Measurements from ENCODE around the gene LIN7A.

The LIN7A gene

DNA sequence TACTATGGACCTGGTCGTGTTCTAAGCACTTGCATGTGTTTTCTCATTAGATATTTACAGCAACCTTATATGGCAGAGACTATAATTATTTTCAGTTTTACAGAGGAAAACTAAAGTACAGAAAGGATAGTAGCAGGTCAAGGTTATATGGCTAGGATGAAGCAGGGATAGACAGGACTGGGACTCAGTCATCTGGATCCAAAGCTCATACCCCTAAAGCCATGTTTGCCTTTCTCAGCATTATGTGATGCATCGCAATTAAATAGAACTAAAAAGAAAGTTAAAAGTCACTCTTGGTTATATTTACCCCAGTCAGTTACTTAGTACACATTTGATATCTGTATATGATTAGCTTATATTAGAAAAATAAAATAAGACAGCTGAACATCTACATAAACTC, 13.3 kb downstream of the LIN7A start:
- H3K36me3 ChIP-seq (ENCODE audit: control insufficient read depth, insufficient read depth, low read length): no peaks in the 10 kb centered on the region

DNA sequence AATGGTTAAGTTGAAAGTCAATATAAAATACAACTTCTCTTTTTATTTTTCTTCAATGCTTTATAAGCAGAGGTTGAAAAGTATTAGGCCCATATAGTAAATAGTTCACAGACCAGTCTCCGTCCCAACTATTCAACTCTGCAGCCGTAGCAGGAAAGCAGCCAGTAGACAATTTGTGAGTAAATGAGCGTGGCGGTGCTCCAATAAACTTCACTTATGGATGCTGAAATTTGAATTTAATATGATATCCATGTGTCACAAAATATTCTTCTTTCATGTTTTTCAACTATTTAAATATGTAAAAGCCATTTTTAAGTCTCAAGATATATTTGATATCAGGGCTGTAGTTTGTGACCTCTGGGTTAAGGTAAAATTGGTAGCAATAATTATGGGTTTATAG, 17.7 kb downstream of the LIN7A start:
- Histone ChIP-seq H3K27me3 (ENCODE audit: control insufficient read depth, insufficient read depth, low read length) (no peaks in the 10 kb centered on the region), H3K4me1 (ENCODE audit: control insufficient read depth, insufficient read depth, low read length) (no peaks in the 10 kb centered on the region), H3K9me3 (ENCODE audit: control insufficient read depth, insufficient read depth, low read length) (no peaks in the 10 kb centered on the region), H3K36me3 (ENCODE audit: control insufficient read depth, insufficient read depth, low read length) (no peaks in the 10 kb centered on the region), H3K4me3 (ENCODE audit: low read length) (no peak overlapping the region), H3K27ac (ENCODE audit: low read length) (no peak overlapping the region)
- WGBS (ENCODE audit: insufficient coverage, insufficient read length): no CpG with 5 or more reads among the region's 4 CpGs
- no peak for DNase-seq (ENCODE audit: low read depth, low spot score)

More for the DNA sequence above, 13.3 kb downstream of the LIN7A start:
- no peaks in the 10 kb centered on the region for H3K27me3 ChIP-seq (ENCODE audit: control insufficient read depth, insufficient read depth, low read length)
- H3K4me3 ChIP-seq (ENCODE audit: low read length): no peak overlapping the region
- no peaks in the 10 kb centered on the region for H3K4me1 ChIP-seq (ENCODE audit: control insufficient read depth, insufficient read depth, low read length)
- H3K9me3 ChIP-seq (ENCODE audit: control insufficient read depth, insufficient read depth, low read length): no peaks in the 10 kb centered on the region
- H3K27ac ChIP-seq (ENCODE audit: low read length): no peak overlapping the region
- no CpG with 5 or more reads among the region's 2 CpGs for WGBS (ENCODE audit: insufficient coverage, insufficient read length)
- DNase-seq (ENCODE audit: low read depth, low spot score): no peak

DNA sequence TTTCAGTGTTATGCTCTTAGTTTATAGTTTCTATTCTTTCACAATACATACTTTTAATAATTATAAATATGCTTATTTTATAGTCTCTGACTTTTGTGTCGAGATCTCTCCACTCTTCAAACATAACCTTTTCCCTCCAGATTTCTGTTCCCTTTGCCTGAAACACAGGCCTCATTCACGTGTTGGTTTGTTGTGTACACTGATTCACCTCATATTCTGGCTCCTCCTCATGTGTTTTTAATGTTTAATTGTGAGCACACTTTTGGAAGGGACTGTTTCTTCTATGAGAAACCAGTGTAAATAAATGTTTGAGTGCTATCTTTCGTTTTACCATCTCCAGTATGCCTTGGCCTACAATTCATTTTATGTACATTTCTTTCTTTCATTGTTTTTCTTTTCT, 20.1 kb downstream of the LIN7A start:
- no CpG with 5 or more reads among the region's 3 CpGs for WGBS (ENCODE audit: insufficient coverage, insufficient read length)
- H3K36me3 ChIP-seq (ENCODE audit: control insufficient read depth, insufficient read depth, low read length): no peaks in the 10 kb centered on the region
- no peak overlapping the region for H3K27ac ChIP-seq (ENCODE audit: low read length)
- no peak overlapping the region for H3K4me3 ChIP-seq (ENCODE audit: low read length)
- H3K27me3 ChIP-seq (ENCODE audit: control insufficient read depth, insufficient read depth, low read length): no peaks in the 10 kb centered on the region
- H3K4me1 ChIP-seq (ENCODE audit: control insufficient read depth, insufficient read depth, low read length): no peaks in the 10 kb centered on the region
- no peak for DNase-seq (ENCODE audit: low read depth, low spot score)
- no peaks in the 10 kb centered on the region for H3K9me3 ChIP-seq (ENCODE audit: control insufficient read depth, insufficient read depth, low read length)

DNA sequence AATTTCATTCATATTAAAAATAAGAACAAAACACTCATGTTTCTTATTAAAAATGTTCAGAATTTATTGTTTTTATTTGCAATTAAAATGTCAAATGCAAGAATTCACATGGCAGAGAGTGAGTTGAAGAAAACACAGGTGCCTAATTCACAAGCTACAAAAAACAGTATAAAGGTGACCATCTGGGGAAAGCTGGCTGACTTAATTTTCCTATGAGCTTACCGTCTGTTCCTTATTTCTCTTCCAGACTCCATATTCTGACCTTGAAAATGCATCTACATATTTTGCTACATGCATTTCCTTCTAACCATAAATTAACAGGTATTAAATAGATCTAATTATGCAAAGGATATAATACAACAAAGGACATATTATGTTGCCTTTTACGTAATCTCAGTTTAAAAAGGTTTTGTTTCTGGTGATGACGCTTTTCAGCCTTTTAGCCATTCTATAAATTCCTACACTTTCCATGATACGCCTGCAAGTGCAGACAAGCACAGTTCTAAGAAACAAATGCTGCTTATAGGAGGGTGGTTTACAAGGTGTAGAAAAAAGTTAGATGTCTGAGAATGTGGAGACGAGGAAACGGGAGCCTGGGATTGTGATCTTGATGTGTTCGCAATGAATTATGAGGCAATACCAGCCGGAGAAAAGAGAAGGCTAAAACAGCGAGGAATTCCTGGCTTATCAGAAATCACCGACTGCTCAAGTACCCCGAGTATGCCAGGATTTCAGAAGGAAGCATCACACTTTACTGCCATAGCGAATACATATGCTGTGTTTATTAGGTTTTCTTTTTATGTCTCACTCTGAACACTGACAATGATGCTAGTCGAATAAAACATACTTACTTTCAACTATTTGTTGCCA, 24.6 kb downstream of the LIN7A start:
- no CpG with 5 or more reads among the region's 13 CpGs for WGBS (ENCODE audit: insufficient coverage, insufficient read length)
- Histone ChIP-seq H3K9me3 (ENCODE audit: control insufficient read depth, insufficient read depth, low read length) (no peaks in the 10 kb centered on the region), H3K4me1 (ENCODE audit: control insufficient read depth, insufficient read depth, low read length) (no peaks in the 10 kb centered on the region)

DNA sequence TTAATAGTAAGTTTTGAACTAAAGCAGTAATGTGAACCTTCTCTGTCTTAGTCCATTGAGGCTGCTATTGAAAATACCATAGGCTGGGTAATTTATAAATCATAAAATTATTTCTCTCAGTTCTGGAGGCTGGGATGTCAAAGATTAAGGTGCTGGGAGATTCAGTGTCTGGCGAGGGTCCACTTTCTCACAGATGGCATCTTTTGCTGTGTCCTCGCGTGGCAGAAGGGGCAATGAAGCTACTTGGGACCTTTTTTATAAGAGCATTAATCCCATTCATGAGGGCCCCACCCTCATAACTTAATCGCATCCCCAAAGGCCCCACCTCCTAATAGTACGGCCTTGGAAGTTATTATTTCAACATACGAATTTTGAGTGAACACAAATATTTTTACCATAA, 28.4 kb downstream of the LIN7A start:
- H3K9me3 ChIP-seq (ENCODE audit: control insufficient read depth, insufficient read depth, low read length): no peaks in the 10 kb centered on the region
- peaks cover 1% of the 10 kb centered on the region; the same call in 1 of the 2 replicates for H3K27me3 ChIP-seq (ENCODE audit: control insufficient read depth, insufficient read depth, low read length)
- WGBS (ENCODE audit: insufficient coverage, insufficient read length): no CpG with 5 or more reads among the region's 6 CpGs
- H3K4me3 ChIP-seq (ENCODE audit: low read length): no peak overlapping the region
- no peak for DNase-seq (ENCODE audit: low read depth, low spot score)
- no peak overlapping the region for H3K27ac ChIP-seq (ENCODE audit: low read length)
- H3K4me1 ChIP-seq (ENCODE audit: control insufficient read depth, insufficient read depth, low read length): no peaks in the 10 kb centered on the region
- H3K36me3 ChIP-seq (ENCODE audit: control insufficient read depth, insufficient read depth, low read length): no peaks in the 10 kb centered on the region

More for the DNA sequence above, 24.6 kb downstream of the LIN7A start:
- H3K27ac ChIP-seq (ENCODE audit: low read length): no peak overlapping the region
- no peak for DNase-seq (ENCODE audit: low read depth, low spot score)
- no peak overlapping the region for H3K4me3 ChIP-seq (ENCODE audit: low read length)
- H3K36me3 ChIP-seq (ENCODE audit: control insufficient read depth, insufficient read depth, low read length): no peaks in the 10 kb centered on the region
- no peaks in the 10 kb centered on the region for H3K27me3 ChIP-seq (ENCODE audit: control insufficient read depth, insufficient read depth, low read length)

DNA sequence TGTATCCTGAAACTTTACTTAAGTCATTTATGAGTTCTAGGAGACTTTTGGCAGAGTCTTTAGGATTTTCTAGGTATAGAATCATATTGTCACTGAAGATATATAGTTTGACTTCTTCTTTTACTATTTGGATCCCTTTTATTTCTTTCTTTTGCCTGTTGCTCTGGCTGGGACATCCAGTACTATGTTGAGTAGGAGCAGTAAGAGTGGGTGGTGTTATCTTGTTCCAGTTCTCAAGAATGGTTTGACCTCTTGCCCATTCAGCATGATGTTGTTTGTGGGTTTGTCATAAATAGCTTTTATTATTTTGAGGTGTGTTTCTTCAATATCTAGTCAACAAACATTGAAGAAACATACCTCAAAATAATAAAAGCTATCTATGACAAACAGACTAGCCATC, 35.0 kb downstream of the LIN7A start:
- Histone ChIP-seq H3K36me3 (ENCODE audit: control insufficient read depth, insufficient read depth, low read length) (no peaks in the 10 kb centered on the region), H3K27me3 (ENCODE audit: control insufficient read depth, insufficient read depth, low read length) (peaks cover 1% of the 10 kb centered on the region; the same call in 1 of the 2 replicates), H3K4me3 (ENCODE audit: low read length) (no peak overlapping the region), H3K9me3 (ENCODE audit: control insufficient read depth, insufficient read depth, low read length) (no peaks in the 10 kb centered on the region), H3K4me1 (ENCODE audit: control insufficient read depth, insufficient read depth, low read length) (no peaks in the 10 kb centered on the region), H3K27ac (ENCODE audit: low read length) (no peak overlapping the region)
- no peak for DNase-seq (ENCODE audit: low read depth, low spot score)

DNA sequence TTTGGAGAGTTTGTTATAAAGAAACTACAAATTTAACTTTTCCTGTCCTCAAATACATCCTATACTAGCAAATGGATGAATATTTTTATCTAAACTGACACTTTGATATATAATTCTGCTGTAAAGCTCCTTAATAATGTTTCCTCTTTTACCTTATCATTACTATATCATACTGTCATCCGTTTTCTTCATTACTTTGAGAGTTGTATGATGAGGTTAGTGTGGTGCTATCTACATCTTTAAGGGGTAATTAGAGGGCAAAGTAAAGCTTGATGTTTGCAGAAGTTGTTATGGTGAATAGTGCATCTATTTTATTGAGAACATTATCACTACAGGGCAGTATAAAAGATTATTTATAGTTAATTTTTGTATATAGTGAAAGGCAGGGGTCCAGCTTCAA, 36.1 kb downstream of the LIN7A start:
- H3K4me3 ChIP-seq (ENCODE audit: low read length): no peak overlapping the region
- H3K27ac ChIP-seq (ENCODE audit: low read length): no peak overlapping the region
- no peak for DNase-seq (ENCODE audit: low read depth, low spot score)
- H3K4me1 ChIP-seq (ENCODE audit: control insufficient read depth, insufficient read depth, low read length): no peaks in the 10 kb centered on the region
- H3K9me3 ChIP-seq (ENCODE audit: control insufficient read depth, insufficient read depth, low read length): no peaks in the 10 kb centered on the region
- WGBS (ENCODE audit: insufficient coverage, insufficient read length): no CpG with 5 or more reads among the region's 1 CpG
- no peaks in the 10 kb centered on the region for H3K36me3 ChIP-seq (ENCODE audit: control insufficient read depth, insufficient read depth, low read length)
- H3K27me3 ChIP-seq (ENCODE audit: control insufficient read depth, insufficient read depth, low read length): peaks cover 1% of the 10 kb centered on the region; the same call in 1 of the 2 replicates

DNA sequence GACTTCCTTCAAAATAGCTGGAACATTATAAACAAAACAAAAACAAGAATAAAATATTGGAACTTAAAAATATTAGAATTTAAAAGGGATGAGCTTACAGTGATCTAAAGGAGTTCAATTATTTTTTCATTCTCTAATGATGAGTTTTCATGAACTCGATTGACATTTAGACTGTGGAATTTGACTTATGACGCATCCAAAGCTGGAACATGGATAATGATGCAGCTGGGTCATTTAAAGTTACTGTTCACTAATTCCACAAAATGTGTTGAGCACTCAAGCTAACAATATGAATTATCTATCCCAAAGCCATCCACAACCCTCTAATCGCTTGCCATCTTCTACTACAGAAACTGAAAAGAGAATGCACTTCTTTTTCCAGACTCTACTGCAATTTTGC, 42.5 kb downstream of the LIN7A start:
- Histone ChIP-seq H3K27me3 (ENCODE audit: control insufficient read depth, insufficient read depth, low read length) (no peaks in the 10 kb centered on the region), H3K27ac (ENCODE audit: low read length) (no peak overlapping the region), H3K4me1 (ENCODE audit: control insufficient read depth, insufficient read depth, low read length) (peaks cover 3% of the 10 kb centered on the region; the same call in 1 of the 2 replicates), H3K9me3 (ENCODE audit: control insufficient read depth, insufficient read depth, low read length) (no peaks in the 10 kb centered on the region), H3K4me3 (ENCODE audit: low read length) (no peak overlapping the region), H3K36me3 (ENCODE audit: control insufficient read depth, insufficient read depth, low read length) (no peaks in the 10 kb centered on the region)
- no peak for DNase-seq (ENCODE audit: low read depth, low spot score)
- WGBS (ENCODE audit: insufficient coverage, insufficient read length): no CpG with 5 or more reads among the region's 3 CpGs

DNA sequence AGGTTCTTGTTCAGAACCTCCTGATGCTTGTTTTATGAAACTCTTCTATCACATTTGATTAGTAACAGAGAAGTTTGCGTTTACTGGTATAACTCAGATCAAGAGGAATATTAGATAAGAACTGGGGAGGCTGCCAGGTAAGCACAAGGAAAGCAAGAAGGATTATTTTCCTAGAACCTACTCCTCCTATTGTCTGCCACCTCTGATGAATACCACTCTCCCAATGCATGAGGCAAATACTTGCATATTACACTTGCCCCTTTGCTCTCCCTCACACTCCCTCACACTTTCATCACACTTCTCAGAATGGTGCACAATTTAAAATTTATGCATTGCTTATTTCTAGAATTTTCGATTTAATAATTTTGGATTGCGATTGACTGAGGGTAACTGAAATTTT, 43.6 kb downstream of the LIN7A start:
- no peaks in the 10 kb centered on the region for H3K36me3 ChIP-seq (ENCODE audit: control insufficient read depth, insufficient read depth, low read length)
- H3K4me1 ChIP-seq (ENCODE audit: control insufficient read depth, insufficient read depth, low read length): peaks cover 3% of the 10 kb centered on the region; the same call in 1 of the 2 replicates
- no peak overlapping the region for H3K27ac ChIP-seq (ENCODE audit: low read length)
- no peaks in the 10 kb centered on the region for H3K27me3 ChIP-seq (ENCODE audit: control insufficient read depth, insufficient read depth, low read length)
- WGBS (ENCODE audit: insufficient coverage, insufficient read length): 100% methylated on average over 2 of the region's 3 CpGs
- no peak for DNase-seq (ENCODE audit: low read depth, low spot score)
- no peaks in the 10 kb centered on the region for H3K9me3 ChIP-seq (ENCODE audit: control insufficient read depth, insufficient read depth, low read length)
- no peak overlapping the region for H3K4me3 ChIP-seq (ENCODE audit: low read length)

DNA sequence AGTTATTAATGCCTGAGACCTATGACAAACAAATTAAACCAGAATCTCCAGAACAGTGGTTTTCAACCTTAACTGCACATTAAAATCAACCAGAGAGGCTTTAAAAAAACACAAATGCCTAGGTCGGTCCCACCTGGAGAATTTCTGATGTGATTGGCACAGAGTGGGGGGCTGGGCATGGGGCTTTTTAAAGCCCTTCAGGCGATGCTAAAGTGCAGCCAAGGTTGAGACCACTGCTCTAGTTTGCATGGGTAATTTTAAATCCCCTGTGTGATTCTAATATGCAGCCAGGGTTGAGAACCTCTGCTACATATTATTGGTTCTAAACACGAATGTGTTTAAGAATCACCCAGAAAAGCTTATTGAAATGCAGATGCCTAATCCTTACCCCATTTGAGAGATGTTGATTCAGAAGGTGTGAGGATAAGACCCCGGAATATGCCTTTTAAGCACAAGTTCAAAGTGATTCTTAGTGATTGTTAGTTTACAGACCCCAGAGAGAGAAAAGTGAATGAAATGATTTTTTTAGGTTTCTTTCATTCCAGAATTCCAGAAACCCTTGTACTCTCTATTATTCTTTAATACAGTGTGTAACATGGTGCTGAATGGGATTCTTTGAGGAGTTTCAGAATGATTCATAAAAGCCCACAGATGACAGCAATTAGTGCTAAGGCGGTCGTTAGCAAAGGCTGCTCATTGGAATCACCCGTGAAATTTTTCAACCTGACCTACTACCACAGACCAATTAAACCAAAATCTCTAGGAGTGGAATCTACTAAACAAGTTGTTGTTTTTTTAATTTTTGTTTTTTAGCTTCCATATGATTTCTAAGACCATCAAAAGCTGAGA, 44.9 kb downstream of the LIN7A start:
- H3K27me3 ChIP-seq (ENCODE audit: control insufficient read depth, insufficient read depth, low read length): no peaks in the 10 kb centered on the region
- H3K4me3 ChIP-seq (ENCODE audit: low read length): no peak overlapping the region
- DNase-seq (ENCODE audit: low read depth, low spot score): no peak
- no peaks in the 10 kb centered on the region for H3K36me3 ChIP-seq (ENCODE audit: control insufficient read depth, insufficient read depth, low read length)
- no peak overlapping the region for H3K27ac ChIP-seq (ENCODE audit: low read length)
- WGBS (ENCODE audit: insufficient coverage, insufficient read length): no CpG with 5 or more reads among the region's 7 CpGs
- no peaks in the 10 kb centered on the region for H3K9me3 ChIP-seq (ENCODE audit: control insufficient read depth, insufficient read depth, low read length)
- peaks cover 3% of the 10 kb centered on the region; the same call in 1 of the 2 replicates for H3K4me1 ChIP-seq (ENCODE audit: control insufficient read depth, insufficient read depth, low read length)
